Cardiac atrium fibroblast (primary cell): ENCODE data around the gene NFKBIE. TPM values are rescaled to one million over a fixed set of nuclear protein-coding genes. Genes with fewer than 3 reads are reported as not detected.

ENCODE experiments used
- total RNA-seq: library from RNA; depleted of rRNA; stranded (reverse); fragments of >200 nt; gene quantifications from 2 replicates; pipeline ENCODE4 v1.2.3, GENCODE V29; 2015

The NFKBIE gene, protein sequence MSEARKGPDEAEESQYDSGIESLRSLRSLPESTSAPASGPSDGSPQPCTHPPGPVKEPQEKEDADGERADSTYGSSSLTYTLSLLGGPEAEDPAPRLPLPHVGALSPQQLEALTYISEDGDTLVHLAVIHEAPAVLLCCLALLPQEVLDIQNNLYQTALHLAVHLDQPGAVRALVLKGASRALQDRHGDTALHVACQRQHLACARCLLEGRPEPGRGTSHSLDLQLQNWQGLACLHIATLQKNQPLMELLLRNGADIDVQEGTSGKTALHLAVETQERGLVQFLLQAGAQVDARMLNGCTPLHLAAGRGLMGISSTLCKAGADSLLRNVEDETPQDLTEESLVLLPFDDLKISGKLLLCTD
- 1.1 and 3.9 TPM in 2 replicates for total RNA-seq

DNA sequence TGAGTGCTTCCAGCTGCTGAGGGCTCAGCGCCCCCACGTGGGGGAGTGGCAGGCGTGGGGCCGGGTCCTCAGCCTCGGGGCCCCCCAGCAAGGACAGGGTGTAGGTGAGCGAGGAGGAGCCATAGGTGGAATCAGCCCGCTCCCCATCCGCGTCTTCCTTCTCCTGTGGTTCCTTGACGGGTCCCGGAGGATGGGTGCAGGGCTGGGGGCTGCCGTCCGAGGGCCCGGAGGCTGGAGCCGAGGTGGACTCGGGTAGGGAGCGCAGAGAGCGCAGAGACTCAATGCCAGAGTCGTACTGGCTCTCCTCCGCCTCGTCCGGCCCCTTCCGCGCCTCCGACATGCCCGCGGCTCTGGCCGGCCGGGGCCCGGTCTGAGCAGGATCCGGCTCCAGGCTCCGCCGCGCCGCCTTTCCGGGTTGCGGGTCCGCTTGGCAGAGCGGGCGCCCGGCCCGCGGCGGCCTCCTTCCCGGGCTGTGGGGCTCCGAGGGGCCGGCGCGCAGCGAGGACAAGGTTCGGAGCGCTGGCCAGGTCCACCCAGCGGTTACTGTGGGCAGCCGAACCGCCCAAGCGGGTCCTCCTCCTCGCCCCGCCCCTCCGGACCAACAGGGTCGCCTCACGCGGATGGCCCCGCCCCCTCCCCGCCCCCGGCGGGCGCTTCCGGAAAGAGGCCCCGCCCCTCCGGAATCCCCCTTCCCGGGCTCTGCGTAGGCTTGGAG lies at the start of gene NFKBIE:
TSS of gene NFKBIE (minus strand) at position 545 of the 715 bp plus-strand sequence. CDS start at position 340, 205 bp downstream.

GRCh38 chr6:44312901-44313788 lies 47.8 kb upstream of the NFKBIE start, which contains the start of gene AARS2:
AARS2 (minus strand) TSS chr6:44313347; CDS start chr6:44313323, 24 bp downstream.

DNA sequence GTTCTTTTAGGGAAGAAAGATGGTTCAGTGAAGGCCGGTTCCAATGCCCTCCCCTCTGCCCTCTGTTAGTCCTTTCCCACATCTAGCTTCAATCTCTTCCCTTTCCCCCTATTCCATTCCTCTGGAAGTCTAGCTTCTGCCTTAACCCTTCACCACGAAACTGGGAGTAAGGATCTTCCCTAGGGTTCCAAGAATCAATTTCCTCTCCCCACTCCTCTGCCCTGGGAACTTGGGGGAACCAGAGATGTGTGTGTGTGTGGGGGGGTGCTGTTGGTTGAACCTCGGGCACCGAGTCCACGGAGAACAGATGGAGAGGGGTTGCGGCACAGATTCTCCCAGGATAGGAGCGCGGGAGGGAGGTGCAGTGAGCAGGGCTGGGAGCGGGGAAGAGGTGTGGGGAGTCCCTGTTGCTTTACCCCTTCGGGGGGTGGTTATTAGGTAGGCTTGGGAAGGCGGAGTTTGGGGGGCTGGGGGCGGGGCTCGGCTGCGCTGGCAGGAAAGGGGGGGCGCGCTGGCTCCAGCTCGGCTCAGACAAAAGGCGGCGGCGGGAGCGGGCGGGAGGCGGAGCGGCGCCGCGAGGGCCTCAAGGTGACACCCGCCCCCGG lies 4.7 kb upstream of the NFKBIE start, which contains the start of gene TMEM151B:
TSS of gene TMEM151B (plus strand) at position 530 of the 605 bp plus-strand sequence. CDS start 293 bp downstream, outside the sequence.

GRCh38 chr6:44257025-44257752 lies 8.2 kb downstream of the NFKBIE start, which contains the start of gene SLC35B2:
SLC35B2 (minus strand) TSS chr6:44257528; CDS start chr6:44257410, 118 bp downstream.

GRCh38 chr6:44246663-44247337 lies 18.6 kb downstream of the NFKBIE start, which contains the start of gene HSP90AB1:
HSP90AB1 (plus strand) TSS chr6:44247101; CDS start chr6:44248630, 1,529 bp downstream.

DNA sequence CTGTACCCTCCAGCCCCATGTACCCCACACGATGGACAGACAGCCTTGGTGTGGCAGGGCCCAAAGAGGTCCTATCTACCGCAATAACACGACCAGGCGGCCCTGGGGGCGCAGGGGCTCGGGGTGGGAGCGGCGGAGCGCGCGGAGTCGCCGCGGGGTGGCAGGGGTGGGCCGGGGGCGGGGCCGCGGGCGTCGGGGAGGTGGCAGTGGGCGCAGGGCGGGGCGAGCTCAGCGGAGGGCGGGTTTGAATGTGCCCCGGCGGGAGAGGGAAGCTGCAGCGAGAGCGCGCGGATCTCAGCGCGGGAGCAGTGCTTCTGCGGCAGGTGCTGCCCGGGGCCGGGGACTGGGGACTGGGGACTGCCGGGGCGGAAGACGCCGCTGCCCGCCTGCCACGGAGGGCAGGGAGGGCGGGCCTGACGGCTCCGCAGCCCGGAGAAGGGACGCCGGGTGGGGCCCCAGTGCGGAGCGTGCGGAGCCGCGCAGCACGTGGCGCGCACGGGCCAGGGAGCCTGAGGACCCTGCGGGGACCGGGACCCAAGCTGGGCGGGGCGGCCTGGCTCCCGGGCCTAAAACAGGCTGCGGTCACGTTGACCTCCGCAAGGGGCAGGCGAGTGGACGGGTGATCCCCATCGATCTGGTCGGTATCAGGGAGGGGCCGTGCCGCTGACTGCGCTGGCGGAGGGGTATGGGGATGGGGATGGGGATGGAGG lies 41.9 kb downstream of the NFKBIE start, which contains the start of gene SLC29A1:
TSS of gene SLC29A1 (plus strand) at position 277 of the 710 bp plus-strand sequence. CDS start 3,719 bp downstream, outside the sequence.

DNA sequence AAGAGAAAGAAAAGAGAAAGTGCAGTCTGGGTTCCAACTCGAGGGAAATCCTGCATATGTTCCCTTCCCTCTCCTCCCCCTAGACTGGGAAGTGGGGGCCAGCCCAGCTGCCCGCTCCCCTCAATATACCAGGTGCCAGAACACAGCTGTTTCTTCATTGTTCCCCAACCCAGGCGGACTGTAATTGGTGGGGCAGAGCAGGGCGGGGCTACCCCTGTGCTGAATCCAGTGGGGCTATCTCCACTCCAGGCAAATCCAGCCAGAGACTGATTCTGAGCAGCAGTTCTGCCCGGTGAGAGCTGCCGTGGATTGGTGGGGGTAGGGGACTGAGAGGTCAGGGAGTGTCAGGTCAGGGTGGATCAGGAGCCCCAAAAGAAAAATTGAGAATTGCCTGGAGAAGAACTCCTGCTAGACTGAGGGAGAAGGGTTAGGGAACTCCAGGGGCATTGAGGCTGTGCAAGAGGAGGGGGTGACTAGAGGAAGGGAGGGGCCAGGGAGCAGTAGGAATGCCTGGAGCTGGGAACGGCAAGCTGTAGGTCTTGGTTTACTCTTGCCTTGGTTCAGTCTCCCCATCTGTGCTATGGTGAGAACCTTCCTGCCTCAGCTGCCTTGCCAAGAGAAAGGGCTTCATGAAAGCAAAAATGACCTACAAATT lies 48.5 kb downstream of the NFKBIE start, which contains the start of gene MYMX:
TSS of gene MYMX (plus strand) at position 250 of the 655 bp plus-strand sequence. CDS start 546 bp downstream, outside the sequence.

Other genes starting within 250 kb of the NFKBIE start
- gene MRPL14, start 138.1 kb downstream of the NFKBIE start, total RNA-seq: 37.5 and 46.0 TPM in 2 replicates
- gene TMEM63B, start 138.0 kb downstream of the NFKBIE start, total RNA-seq: 17.0 and 33.7 TPM in 2 replicates
- 0.97 TPM in 1 of 2 replicates, not detected in the other for gene CAPN11, start 106.7 kb downstream of the NFKBIE start, total RNA-seq
- 0.49 TPM in 1 of 2 replicates, not detected in the other for gene MYMX, start 48.6 kb downstream of the NFKBIE start, total RNA-seq
- gene SLC29A1, start 42.0 kb downstream of the NFKBIE start, total RNA-seq: 26.9 and 40.3 TPM in 2 replicates
- gene HSP90AB1, start 18.4 kb downstream of the NFKBIE start, total RNA-seq: 654 and 695 TPM in 2 replicates
- gene SLC35B2, start 8.0 kb downstream of the NFKBIE start, total RNA-seq: 65.0 and 70.3 TPM in 2 replicates
- gene TMEM151B, start 4.9 kb upstream of the NFKBIE start, total RNA-seq: not detected in 2 replicates
- 9.9 and 10.3 TPM in 2 replicates for gene AARS2, start 47.8 kb upstream of the NFKBIE start, total RNA-seq
- gene SPATS1, start 77.1 kb upstream of the NFKBIE start, total RNA-seq: not detected in 2 replicates
- 12.2 and 12.8 TPM in 2 replicates for gene CDC5L, start 122.2 kb upstream of the NFKBIE start, total RNA-seq